ENCODE data around the gene SPNS1.
A peak's percentile ranks its signal among the peaks of the same experiment; 100 is the strongest.

SPNS1 gene

DNA sequence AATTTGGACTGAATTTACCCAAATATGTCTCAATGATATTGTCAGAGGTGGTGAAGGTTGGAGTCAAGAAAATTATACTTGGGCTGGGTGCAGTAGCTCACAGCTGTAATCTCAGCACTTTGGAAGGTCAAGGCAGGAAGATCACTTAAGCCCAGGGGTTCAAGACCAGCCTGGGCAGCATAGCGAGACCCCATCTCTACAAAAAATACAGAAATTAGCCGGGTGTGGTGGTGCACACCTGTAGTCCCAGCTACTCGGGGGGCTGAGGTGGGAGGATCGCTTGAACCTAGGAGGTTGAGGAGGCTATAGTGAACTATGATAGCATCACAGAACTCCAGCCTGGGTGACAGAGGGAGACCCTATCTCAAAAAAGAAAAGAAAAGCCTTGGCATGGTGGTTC lies 51.2 kb downstream of the SPNS1 start:
- no peak for DNase-seq (ENCODE audit: low spot score)

- DNase-seq (ENCODE audit: low spot score): no peak
Observed at GRCh38 chr16:29028457-29029167, 54.0 kb downstream of the SPNS1 start.

DNA sequence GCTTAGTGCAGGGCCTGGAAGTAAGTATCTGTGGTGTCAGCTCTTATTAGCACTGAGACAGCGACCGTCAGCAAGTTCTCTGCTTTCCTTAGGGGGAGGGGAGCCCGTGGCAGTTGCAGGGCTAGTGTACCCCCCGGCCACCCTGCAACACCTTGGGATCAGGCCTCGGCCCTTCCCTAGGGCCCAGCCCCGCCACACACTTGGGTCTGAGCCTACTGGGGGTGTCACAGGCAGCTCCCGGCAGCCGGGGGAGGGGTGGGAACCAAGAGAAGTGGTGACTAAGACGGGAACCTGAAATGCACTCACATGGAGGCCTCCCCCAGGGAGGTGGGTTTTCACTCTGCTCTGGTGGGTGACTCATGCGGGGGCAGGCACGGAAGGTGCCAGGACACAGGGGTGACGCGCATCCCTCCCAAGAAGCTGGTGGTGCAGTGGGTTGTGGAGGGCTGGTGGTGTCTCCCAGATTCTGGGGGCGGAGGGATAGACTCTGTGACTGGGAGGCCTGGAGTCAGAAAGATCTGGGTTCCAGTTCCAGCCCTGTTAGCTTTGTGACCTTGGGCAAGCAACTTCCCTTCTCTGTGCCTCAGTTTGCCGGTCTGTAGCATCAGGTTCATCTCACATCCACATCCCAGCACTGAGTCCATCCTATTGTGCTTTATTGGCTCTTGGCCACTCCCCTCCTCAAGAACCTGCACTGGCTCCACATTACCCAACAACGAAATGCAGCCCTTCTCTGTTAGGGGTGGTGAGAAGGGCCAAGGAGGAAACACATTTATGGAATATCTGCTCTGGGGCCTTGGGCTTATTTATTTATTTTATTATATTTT lies 54.8 kb downstream of the SPNS1 start:
- peak; percentile 82 for DNase-seq (ENCODE audit: low spot score)

- no peak for DNase-seq (ENCODE audit: low spot score)
Observed at GRCh38 chr16:29030086-29030840, 55.7 kb downstream of the SPNS1 start.

Data from AG20443 (cell line).